ENCODE results near the gene DLEU7. TPM values are rescaled to one million over a fixed set of nuclear protein-coding genes. Genes with fewer than 3 reads are reported as not detected.

The DLEU7 gene
- polyA plus RNA-seq, result under 1 TPM in 1 of 2 donors, not detected in 1; 0.02 TPM

DNA sequence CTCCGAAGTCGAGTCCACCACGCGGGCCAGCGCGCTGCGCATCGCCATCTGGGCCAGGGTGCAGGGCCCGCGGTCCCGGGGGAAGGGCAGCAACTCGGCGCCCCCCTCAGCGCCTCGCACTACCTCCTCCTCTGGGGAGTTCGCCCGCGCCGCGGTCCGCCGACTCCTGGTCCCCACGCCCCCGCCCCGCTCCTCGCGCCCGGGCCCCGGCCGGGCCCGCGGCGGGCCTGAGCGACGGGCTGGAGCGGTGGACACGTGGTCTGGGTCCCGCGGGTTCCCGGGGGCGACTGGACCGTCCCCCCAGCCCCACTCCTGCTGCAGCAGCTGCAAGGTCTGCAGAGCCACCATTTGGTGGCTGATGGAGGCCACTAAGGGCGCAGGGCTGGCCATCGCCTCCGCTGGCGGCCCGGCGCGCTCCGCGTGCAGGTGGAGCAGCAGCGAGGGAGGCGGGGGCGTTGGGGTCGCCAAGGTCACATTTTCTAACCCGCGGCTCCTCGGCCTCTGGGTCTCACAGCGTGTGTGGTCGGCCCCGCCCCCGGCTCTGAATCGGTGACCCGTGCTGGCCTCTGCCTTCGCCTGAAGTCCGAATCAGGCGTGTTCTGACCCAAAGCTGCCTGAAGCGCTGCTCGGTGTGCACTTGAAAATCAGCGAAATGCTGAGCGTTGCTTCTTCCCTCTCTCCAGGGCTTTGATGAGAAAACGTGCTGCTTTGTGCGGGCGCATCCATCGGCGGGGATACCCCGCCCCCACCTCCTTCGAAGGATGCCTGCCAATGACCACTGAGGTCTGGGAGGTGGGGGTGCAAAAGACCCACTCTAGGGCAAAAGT is at the start of gene DLEU7:
DLEU7 (minus strand) TSS at position 436 of the 827 bp plus-strand sequence; CDS start at position 390, 46 bp downstream.
- Histone ChIP-seq H3K27ac (ENCODE audit: low read depth in 2 of 2, low read length in 1 of 2) (no peak within 1 kb of the TSS), H3K36me3 (ENCODE audit: control insufficient read depth in 2 of 2, insufficient read depth in 2 of 2, low read length in 1 of 2) (no peaks in the 10 kb centered on the region), H3K4me3 (ENCODE audit: low read depth in 1 of 2, low read length in 2 of 2) (no peak within 1 kb of the TSS), H3K27me3 (ENCODE audit: control insufficient read depth in 1 of 2, insufficient read depth in 2 of 2, low read length in 2 of 2) (peaks cover 0 to 5% of the 10 kb centered on the region in 2 donors), H3K9me3 (ENCODE audit: control insufficient read depth in 2 of 2, insufficient read depth in 1 of 2, low read depth in 1 of 2, low read length in 1 of 2) (no peaks in the 10 kb centered on the region), H3K4me1 (ENCODE audit: control insufficient read depth in 2 of 2, insufficient read depth in 2 of 2, low read length in 1 of 2) (peaks cover 5 to 8% of the 10 kb centered on the region in 2 donors)
- 24% methylated on average over 71 to 78 of the region's 78 CpGs for WGBS, 2 donors

DNA sequence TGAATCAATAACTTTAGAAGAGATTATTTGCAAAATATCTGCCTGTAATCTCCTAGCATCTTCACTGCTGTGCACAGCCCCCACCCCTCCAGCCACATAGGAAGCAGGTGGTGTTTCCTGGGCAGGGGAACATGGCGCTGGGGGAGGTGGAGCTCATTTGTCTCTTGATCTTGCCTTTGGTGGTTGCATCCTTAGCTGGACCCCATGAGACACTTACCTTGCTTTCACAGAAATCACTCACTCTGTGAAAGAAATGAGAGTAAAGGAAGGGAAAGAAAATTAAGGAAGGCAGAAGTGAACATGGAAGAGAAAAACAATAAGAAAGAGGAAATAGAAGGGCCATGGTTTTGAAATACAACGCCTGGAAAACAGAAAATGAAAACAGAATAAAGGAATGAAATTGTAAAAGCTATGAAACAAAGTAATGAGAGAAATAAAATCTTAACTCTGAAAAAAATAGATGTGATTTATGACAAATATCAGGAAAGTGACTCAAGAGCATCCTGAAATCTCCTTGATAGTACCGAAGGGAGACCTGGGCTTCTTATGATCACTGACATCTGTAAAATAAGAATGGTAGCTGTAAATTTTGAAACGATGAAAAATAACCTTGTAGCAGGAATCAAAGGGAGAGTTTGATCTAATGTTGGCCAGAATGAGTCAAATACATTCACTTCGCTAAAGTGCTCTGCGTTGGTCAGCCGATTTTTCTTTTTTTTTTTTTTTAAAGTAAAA is 48.9 kb upstream of the DLEU7 start:
- Histone ChIP-seq H3K27me3 (ENCODE audit: control insufficient read depth in 1 of 2, insufficient read depth in 2 of 2, low read length in 2 of 2) (no peaks in the 10 kb centered on the region), H3K9me3 (ENCODE audit: control insufficient read depth in 2 of 2, insufficient read depth in 1 of 2, low read depth in 1 of 2, low read length in 1 of 2) (peaks cover 0 to 4% of the 10 kb centered on the region in 2 donors), H3K4me3 (ENCODE audit: low read depth in 1 of 2, low read length in 2 of 2) (no peak overlapping the region), H3K4me1 (ENCODE audit: control insufficient read depth in 2 of 2, insufficient read depth in 2 of 2, low read length in 1 of 2) (no peaks in the 10 kb centered on the region), H3K27ac (ENCODE audit: low read depth in 2 of 2, low read length in 1 of 2) (no peak overlapping the region), H3K36me3 (ENCODE audit: control insufficient read depth in 2 of 2, insufficient read depth in 2 of 2, low read length in 1 of 2) (no peaks in the 10 kb centered on the region)
- WGBS, 2 donors, result 66 to 72% methylated on average over 7 of the region's 7 CpGs

DNA sequence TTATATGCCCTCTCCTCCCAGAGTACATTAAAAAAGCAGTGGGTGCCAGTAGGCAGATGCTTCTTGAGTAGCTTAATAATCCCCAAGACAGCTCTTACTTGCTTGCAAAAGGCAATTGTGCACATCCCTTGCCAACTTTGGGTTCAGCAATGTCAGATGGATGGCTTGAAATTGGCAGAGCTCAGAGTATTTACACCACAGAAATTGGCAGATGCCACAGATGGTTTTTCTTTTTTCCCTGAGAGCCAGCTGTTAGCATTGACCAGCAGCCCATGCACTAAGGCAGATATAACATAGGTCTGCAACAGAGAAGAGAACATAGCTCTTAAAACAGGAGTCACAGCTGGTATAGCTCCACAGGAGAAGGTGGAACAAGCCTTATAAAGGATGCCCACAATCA is 47.7 kb upstream of the DLEU7 start:
- Histone ChIP-seq H3K36me3 (ENCODE audit: control insufficient read depth in 2 of 2, insufficient read depth in 2 of 2, low read length in 1 of 2) (no peaks in the 10 kb centered on the region), H3K4me3 (ENCODE audit: low read depth in 1 of 2, low read length in 2 of 2) (no peak overlapping the region)

DNA sequence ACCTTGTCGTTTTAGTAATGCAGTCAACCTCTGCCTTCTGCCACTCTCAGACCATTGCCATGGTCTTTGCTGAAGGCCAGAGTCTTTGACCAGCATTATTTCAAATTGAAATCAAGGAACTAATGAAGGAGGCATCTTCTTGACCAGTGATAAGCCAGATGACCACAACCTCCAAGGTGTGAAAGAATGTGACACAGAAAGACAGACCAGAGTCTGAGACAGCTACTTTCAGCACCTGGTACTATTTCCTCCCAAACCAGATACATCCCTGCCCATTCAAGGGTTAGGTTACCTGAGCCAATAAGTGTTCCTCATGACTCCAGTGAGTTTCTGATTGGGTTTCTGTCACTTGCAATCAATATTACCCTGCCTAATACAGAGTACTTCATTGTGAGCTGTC is 45.8 kb upstream of the DLEU7 start:
- Histone ChIP-seq H3K9me3 (ENCODE audit: control insufficient read depth in 2 of 2, insufficient read depth in 1 of 2, low read depth in 1 of 2, low read length in 1 of 2) (peaks cover 0 to 4% of the 10 kb centered on the region in 2 donors), H3K27ac (ENCODE audit: low read depth in 2 of 2, low read length in 1 of 2) (no peak overlapping the region)
- WGBS, 2 donors, result 25 to 73% methylated on average over 1 of the region's 1 CpG

More for the DNA sequence above, 47.7 kb upstream of the DLEU7 start:
- H3K27me3 ChIP-seq (ENCODE audit: control insufficient read depth in 1 of 2, insufficient read depth in 2 of 2, low read length in 2 of 2), result no peaks in the 10 kb centered on the region
- no peak overlapping the region for H3K27ac ChIP-seq (ENCODE audit: low read depth in 2 of 2, low read length in 1 of 2)
- peaks cover 0 to 4% of the 10 kb centered on the region in 2 donors for H3K9me3 ChIP-seq (ENCODE audit: control insufficient read depth in 2 of 2, insufficient read depth in 1 of 2, low read depth in 1 of 2, low read length in 1 of 2)
- no peaks in the 10 kb centered on the region for H3K4me1 ChIP-seq (ENCODE audit: control insufficient read depth in 2 of 2, insufficient read depth in 2 of 2, low read length in 1 of 2)

DNA sequence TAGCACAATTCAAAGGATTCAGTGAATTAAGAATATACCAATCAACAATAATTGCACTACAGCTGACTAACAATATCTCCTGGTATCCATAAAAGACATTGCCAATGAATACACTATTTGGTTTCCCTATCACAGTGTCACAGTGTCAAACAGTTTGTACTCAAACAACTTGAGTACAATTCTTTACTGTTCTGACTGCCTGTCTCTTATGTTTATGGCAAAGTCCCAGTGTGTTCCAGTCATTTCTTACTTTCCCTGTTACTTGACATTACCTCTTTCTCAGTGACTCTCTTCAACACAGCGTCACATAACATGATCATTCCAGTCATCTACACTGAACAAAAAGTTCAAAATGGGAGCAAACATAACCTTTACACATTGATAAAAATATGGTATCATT is 44.9 kb upstream of the DLEU7 start:
- Histone ChIP-seq H3K36me3 (ENCODE audit: control insufficient read depth in 2 of 2, insufficient read depth in 2 of 2, low read length in 1 of 2) (no peaks in the 10 kb centered on the region), H3K27me3 (ENCODE audit: control insufficient read depth in 1 of 2, insufficient read depth in 2 of 2, low read length in 2 of 2) (no peaks in the 10 kb centered on the region), H3K4me1 (ENCODE audit: control insufficient read depth in 2 of 2, insufficient read depth in 2 of 2, low read length in 1 of 2) (no peaks in the 10 kb centered on the region), H3K9me3 (ENCODE audit: control insufficient read depth in 2 of 2, insufficient read depth in 1 of 2, low read depth in 1 of 2, low read length in 1 of 2) (peaks cover 0 to 4% of the 10 kb centered on the region in 2 donors), H3K27ac (ENCODE audit: low read depth in 2 of 2, low read length in 1 of 2) (no peak overlapping the region), H3K4me3 (ENCODE audit: low read depth in 1 of 2, low read length in 2 of 2) (no peak overlapping the region)
- WGBS, 2 donors, result 54 to 68% methylated on average over 1 of the region's 1 CpG

More for the DNA sequence above, 45.8 kb upstream of the DLEU7 start:
- no peaks in the 10 kb centered on the region for H3K4me1 ChIP-seq (ENCODE audit: control insufficient read depth in 2 of 2, insufficient read depth in 2 of 2, low read length in 1 of 2)
- H3K36me3 ChIP-seq (ENCODE audit: control insufficient read depth in 2 of 2, insufficient read depth in 2 of 2, low read length in 1 of 2), result no peaks in the 10 kb centered on the region
- no peak overlapping the region for H3K4me3 ChIP-seq (ENCODE audit: low read depth in 1 of 2, low read length in 2 of 2)
- no peaks in the 10 kb centered on the region for H3K27me3 ChIP-seq (ENCODE audit: control insufficient read depth in 1 of 2, insufficient read depth in 2 of 2, low read length in 2 of 2)

DNA sequence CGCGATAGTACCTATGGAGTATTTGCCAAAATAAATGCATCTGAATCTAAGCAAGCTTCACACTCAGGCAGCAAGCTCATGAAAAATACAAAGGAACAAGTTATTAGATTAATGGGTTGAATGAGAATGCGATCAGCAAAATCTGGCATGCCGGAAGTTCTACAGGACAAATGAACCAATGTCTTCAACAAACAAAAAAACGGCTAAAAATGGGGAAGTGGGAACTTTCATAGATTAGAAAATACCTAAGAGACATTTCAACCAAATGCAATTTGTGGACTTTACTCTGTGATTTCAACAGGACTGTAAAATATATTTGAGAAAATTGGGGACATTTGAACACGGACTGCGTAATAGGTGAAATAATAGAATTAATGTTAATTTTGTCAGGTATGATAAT is 43.7 kb upstream of the DLEU7 start:
- Histone ChIP-seq H3K27ac (ENCODE audit: low read depth in 2 of 2, low read length in 1 of 2) (no peak overlapping the region), H3K27me3 (ENCODE audit: control insufficient read depth in 1 of 2, insufficient read depth in 2 of 2, low read length in 2 of 2) (no peaks in the 10 kb centered on the region), H3K9me3 (ENCODE audit: control insufficient read depth in 2 of 2, insufficient read depth in 1 of 2, low read depth in 1 of 2, low read length in 1 of 2) (peaks cover 0 to 4% of the 10 kb centered on the region in 2 donors), H3K4me1 (ENCODE audit: control insufficient read depth in 2 of 2, insufficient read depth in 2 of 2, low read length in 1 of 2) (no peaks in the 10 kb centered on the region), H3K4me3 (ENCODE audit: low read depth in 1 of 2, low read length in 2 of 2) (no peak overlapping the region), H3K36me3 (ENCODE audit: control insufficient read depth in 2 of 2, insufficient read depth in 2 of 2, low read length in 1 of 2) (no peaks in the 10 kb centered on the region)
- WGBS, 2 donors, result 92 to 93% methylated on average over 7 of the region's 7 CpGs

DNA sequence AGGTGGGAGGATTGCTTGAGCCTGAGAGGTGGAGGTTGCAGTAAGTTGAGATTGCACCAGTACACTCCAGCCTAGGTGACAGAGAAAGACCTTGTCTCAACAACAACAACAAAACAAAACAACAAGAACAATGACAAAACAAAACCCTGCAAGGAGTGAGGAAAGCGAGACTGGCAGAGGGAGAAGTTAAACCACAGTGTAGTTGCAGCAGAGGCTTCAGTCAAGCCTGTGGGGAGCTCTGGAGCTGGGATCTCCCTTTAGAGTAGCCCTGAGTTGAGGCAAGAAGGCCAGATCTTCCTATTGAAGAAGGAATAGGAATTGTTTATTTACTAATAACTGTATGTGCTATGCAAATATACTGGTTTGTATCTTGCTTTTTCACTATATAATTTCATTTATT is 40.8 kb upstream of the DLEU7 start:
- Histone ChIP-seq H3K4me3 (ENCODE audit: low read depth in 1 of 2, low read length in 2 of 2) (no peak overlapping the region), H3K9me3 (ENCODE audit: control insufficient read depth in 2 of 2, insufficient read depth in 1 of 2, low read depth in 1 of 2, low read length in 1 of 2) (no peaks in the 10 kb centered on the region), H3K27ac (ENCODE audit: low read depth in 2 of 2, low read length in 1 of 2) (no peak overlapping the region), H3K27me3 (ENCODE audit: control insufficient read depth in 1 of 2, insufficient read depth in 2 of 2, low read length in 2 of 2) (no peaks in the 10 kb centered on the region), H3K36me3 (ENCODE audit: control insufficient read depth in 2 of 2, insufficient read depth in 2 of 2, low read length in 1 of 2) (no peaks in the 10 kb centered on the region), H3K4me1 (ENCODE audit: control insufficient read depth in 2 of 2, insufficient read depth in 2 of 2, low read length in 1 of 2) (no peaks in the 10 kb centered on the region)
- 83 to 100% methylated on average over 1 of the region's 1 CpG for WGBS, 2 donors

DNA sequence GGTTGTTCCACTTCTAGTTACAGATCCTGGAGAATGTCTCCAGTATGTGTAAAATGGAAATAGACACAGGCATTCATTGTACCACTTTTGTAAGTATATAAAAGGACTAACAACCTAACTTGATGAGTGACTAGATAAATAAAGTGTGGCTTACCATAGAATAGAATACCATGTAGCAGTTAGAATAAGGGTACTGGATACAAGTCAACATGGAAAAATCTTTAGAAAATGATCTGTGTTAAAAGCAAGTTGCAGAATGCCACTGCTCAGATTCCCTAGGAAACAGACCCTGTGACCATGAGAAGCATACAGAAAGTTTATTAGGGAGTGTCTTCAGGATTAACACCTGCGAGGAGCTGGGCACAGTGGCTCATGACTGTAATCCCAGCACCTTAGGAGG is 40.2 kb upstream of the DLEU7 start:
- Histone ChIP-seq H3K36me3 (ENCODE audit: control insufficient read depth in 2 of 2, insufficient read depth in 2 of 2, low read length in 1 of 2) (no peaks in the 10 kb centered on the region), H3K4me1 (ENCODE audit: control insufficient read depth in 2 of 2, insufficient read depth in 2 of 2, low read length in 1 of 2) (no peaks in the 10 kb centered on the region), H3K4me3 (ENCODE audit: low read depth in 1 of 2, low read length in 2 of 2) (no peak overlapping the region), H3K27ac (ENCODE audit: low read depth in 2 of 2, low read length in 1 of 2) (no peak overlapping the region), H3K27me3 (ENCODE audit: control insufficient read depth in 1 of 2, insufficient read depth in 2 of 2, low read length in 2 of 2) (no peaks in the 10 kb centered on the region), H3K9me3 (ENCODE audit: control insufficient read depth in 2 of 2, insufficient read depth in 1 of 2, low read depth in 1 of 2, low read length in 1 of 2) (no peaks in the 10 kb centered on the region)
- WGBS, 2 donors, result 55 to 63% methylated on average over 1 of the region's 1 CpG

DNA sequence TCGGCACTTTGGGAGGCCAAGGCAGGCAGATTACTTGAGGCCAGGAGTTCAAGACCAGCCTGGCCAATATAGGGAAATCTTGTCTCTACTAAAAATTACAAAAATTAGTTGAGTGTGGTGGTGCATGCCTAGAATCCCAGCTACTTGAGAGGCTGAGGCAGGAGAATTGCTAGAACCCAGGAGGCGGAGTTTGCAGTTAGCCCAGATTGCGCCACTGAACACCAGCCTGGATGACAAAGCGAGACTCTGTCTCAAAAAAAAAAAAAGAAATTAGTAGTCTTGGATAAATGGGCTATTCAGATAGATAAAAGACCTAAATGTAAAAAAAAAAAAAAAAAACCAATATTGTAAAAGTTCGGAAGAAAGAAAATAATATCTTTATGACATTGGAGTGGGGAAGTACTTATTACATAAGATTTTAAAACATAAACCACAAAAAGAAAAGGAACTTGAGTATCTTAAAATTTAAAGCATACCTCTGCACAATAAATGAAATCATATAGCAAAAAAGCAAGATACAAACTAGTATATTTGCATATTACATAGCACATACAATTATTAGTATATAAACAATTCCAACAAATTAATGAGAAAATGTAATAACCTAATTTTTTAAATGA is 39.4 kb upstream of the DLEU7 start:
- WGBS, 2 donors, result 93 to 97% methylated on average over 5 of the region's 5 CpGs
- Histone ChIP-seq H3K27me3 (ENCODE audit: control insufficient read depth in 1 of 2, insufficient read depth in 2 of 2, low read length in 2 of 2) (peaks cover 0 to under 1% of the 10 kb centered on the region in 2 donors), H3K36me3 (ENCODE audit: control insufficient read depth in 2 of 2, insufficient read depth in 2 of 2, low read length in 1 of 2) (no peaks in the 10 kb centered on the region), H3K4me3 (ENCODE audit: low read depth in 1 of 2, low read length in 2 of 2) (no peak overlapping the region), H3K4me1 (ENCODE audit: control insufficient read depth in 2 of 2, insufficient read depth in 2 of 2, low read length in 1 of 2) (no peaks in the 10 kb centered on the region), H3K27ac (ENCODE audit: low read depth in 2 of 2, low read length in 1 of 2) (no peak overlapping the region), H3K9me3 (ENCODE audit: control insufficient read depth in 2 of 2, insufficient read depth in 1 of 2, low read depth in 1 of 2, low read length in 1 of 2) (no peaks in the 10 kb centered on the region)
